GDM1 (cell line): ENCODE results near the gene ZBTB42.

ENCODE experiments used
- DNase-seq: peaks from one replicate; lab custom pipeline; 2025; lab: John Stamatoyannopoulos, UW

Gene ZBTB42

GRCh38 chr14:104843442-104844305 is 42.8 kb downstream of the ZBTB42 start:
- DNase-seq, result no peak

GRCh38 chr14:104844306-104845032 is 43.6 kb downstream of the ZBTB42 start:
- no peak for DNase-seq

- DNase-seq, result no peak
These were observed 44.2 kb downstream of the ZBTB42 start for GRCh38 chr14:104845033-104845666.

- DNase-seq, result no peak
These were observed 45.0 kb downstream of the ZBTB42 start for GRCh38 chr14:104845834-104846441.

- no peak for DNase-seq
These were observed 51.4 kb downstream of the ZBTB42 start for GRCh38 chr14:104852280-104852663.
